Stimulated activated CD4-positive, alpha-beta T cell treated with anti-CD3 and anti-CD28 coated beads, Interleukin-1b, Interleukin-23, amount 100 ng/mL, for 48 hours (primary cell): Measurements from ENCODE around the gene CDK5RAP1.

Experiments used
- DNase-seq: peaks from one replicate; pipeline ENCODE4 v3.0.0-alpha.2; 2020

CDK5RAP1 gene

DNA sequence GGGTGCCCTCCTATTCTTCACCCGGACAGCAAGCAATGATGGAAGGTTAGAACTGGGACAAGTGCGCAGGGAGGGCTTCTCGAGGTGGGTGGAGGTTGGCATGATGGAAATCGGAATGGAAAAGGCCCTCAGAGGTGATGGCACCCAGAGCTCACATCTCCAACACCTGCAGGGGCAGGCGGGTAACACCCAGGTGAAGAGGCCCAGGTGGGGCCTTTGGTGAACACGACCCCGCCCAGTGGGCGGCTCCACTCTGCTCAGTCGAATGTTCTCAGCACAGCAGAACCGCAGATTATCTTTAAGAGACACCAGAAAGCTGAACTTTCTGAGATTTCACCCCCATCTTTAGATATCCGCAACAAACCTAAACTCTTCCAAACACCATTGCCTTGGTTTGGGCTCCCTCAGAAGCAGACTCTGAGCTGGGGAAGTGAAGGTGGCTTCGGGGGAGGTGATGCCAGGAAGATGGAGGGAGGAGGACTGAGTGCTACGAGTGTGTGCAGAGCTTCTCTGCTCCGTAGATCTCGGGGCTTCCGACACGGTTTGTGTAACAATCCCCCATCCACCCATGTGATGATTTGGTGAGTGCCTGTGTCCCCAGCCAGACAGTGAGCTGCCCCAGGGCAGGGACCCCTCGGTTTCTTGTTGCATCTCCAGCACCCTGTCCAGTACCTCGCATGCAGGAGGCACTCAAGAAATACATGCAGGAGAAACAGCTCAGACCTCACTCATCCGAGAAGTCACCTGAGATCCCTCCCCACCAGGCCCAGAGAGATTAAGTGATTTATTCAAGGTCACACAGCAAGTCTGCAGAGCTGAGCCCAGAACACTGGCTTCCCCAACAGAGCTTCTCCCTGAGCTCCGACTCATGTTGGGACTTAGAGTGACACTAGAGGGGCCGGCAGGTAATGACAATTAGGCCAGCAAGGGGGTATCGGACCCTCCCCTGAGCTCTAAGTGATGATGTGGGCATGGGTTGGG lies 72.9 kb downstream of the CDK5RAP1 start:
- DNase-seq: no peak

DNA sequence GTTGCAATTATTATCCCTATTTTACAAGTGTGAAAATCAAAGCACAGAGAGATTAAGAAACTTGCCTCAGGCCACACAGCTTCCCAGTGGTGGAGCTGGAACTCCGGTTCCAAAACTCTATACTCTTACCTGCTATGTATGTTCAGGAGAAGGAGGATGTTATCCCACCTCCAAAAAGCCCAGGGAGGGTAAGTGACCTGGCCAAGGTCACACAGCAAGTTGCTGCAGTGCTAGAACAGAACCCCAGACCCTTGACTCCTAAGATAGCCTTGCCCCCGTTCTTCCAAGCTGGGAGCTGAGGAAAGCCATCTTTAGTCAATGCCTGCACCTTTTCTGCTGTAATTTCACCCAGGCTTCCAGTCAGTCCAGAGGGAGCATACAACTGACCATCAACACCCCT lies 76.0 kb downstream of the CDK5RAP1 start:
- no peak for DNase-seq

DNA sequence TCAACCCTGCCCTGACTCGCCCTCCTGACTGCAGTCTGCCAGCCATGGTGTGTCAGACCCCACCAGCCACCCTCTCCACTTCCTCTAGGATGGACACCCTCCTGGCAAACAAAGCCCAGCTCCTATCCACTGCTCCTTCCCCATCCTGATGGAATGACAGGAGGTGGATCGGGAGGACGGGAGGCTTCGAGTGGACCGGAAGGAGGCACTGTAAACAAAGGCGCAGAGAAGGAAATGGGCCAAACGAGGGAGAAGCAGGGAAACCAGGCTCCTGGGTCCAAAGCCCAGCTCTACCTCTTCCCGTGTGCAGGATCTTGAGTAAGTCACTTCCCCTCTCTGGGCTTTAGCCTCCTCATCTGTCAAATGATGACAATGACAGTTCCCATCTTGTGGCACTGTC lies 78.1 kb downstream of the CDK5RAP1 start:
- no peak for DNase-seq

DNA sequence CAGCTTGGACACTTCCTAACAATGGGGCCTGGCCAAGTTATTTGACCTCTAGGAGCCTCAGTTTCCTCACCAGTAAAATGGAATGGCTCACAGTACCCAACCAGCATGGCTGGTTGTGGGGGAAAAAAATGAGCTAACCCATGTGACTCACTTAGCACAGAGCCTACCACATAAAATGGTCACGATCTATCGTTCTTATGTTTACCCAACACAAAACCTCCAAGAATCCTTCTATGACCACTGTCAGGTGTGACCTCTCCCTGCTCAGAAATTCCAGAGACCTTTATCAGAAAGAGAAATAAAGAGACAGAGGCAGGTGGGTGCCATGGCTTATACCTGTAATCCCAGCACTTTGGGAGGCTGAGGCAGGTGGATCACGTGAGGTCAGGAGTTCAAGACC lies 78.9 kb downstream of the CDK5RAP1 start:
- no peak for DNase-seq

DNA sequence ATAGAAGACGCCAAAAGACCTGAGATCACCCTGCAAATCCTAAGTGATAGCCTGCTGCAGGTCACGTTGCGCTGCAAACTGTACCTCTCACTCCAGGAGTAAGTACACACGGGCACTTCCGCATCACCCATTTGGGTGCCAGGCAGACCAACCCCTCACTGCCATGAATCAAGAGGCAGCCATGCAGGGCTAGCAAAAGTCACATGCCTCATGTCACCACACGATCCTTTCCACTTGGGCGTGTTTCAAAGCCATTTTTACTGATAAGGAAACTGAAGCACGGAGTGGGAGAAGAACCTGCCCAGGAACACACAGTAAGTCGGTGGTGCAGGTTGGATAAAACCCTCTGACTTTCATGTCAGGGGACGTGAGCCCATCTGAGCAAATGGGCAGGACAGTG lies 81.3 kb downstream of the CDK5RAP1 start:
- DNase-seq: no peak

DNA sequence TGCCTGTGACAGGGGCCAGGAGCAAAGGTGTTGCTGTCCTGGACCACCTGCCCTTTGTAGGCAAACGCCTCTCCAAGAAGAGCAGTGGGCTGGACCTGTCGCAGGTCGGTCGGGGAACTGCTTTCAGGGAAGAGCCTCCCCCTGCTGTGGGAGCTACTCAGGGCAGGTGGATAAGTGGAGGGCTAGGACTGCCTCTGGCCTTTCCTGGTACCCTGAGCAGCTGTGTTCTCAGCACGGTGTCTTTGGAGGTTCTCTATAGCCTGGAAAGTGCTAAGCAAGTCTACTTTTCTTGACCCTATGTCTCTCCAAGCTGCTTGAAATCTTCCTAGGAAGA lies 83.3 kb downstream of the CDK5RAP1 start:
- no peak for DNase-seq

DNA sequence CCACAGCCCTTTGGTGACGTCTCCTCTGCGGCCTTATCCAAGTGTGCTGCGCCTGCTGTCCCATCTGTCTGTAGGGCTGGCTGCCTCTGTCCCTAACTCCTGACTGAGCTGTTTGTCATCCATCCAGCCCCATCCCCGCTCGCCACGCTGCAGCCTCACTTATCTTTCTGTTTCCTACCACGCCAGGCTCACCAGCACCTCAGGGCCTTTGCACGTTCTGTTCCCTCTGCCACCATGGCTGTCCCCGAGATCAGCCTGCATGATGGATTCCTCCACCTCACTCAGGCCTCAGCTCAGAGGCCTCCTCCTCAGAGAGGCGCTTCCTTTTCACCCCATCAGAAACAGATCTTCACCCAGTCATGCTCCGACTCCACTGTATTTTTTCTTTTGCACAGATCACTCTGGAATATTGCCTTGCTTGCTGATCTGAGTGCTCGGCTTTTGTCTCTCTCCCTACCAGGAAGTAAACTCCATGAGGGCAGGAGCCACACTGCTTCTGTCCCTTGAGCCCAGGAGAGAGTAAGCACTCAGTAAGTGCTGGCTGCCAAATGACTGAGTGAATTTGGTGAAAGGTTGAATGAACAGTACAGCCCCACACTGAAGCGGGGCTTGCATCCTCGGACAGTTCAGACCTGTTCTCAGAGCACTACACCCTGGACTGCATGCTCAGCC lies 83.8 kb downstream of the CDK5RAP1 start:
- no peak for DNase-seq

DNA sequence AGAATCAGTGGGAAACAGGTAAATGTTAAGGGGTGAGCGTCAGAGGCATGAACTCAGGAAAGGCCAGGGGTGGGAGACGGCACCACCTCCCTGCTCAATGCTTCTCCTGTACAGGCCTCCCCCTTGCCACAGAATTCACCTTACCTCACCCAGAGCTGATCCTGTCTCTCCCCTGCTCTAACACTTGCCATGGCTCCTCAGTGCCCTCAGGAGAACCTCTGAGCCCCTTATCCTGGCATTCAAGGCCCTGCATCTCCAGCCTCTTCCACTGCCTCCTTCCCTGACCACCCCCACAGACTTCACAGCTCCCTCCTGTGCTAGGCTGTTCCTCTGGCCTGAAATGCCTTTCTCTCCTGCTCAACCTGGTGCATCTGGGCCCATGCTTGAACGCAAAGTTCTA lies 84.4 kb downstream of the CDK5RAP1 start:
- no peak for DNase-seq

DNA sequence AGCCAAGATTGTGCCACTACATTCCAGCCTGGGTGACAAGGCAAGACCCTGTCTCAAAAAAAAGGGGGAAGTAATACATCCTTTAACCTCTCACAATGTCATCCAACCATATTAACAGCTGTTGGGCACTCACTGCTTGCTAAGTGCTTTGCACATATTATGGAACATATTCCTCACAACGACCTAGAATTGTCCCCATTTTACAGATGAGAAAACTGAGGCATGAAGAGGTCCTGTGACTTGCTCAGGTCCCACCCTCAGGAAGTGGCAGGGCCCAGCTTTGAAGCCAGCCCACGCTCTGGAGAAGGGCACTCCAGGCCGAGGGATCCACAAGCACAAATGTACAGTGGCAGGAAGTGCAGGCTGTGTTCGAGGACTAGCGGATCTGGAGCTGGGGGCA lies 85.0 kb downstream of the CDK5RAP1 start:
- DNase-seq: no peak

DNA sequence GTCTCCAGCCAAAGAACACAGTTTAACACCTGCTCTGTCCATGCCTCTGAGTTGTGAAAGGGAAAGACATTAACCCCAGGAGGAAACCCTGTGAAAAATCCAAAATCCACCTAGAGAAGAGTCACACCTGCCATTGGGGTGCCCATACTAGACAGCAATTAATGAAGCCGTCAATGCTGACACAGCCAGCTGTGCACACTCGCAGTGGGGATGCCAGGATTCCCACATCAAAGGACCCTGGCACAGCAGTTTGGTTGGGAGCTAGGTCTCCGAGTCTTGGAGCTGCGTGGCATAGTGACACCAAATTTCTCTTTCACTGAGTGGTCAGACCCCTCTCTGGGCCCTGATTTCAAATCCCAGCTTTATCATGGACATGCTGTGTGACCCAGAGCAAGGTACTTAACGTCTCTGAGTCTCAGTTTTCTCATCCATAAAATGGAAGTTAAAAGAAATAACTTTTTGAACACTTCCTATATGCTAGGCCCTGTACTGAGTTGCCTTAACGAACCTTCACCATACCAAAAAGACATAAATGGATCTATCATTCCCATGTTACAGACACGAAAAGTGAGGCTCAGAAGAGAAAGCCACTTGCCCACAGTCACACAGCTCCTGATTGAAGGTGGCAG lies 87.5 kb downstream of the CDK5RAP1 start:
- no peak for DNase-seq

DNA sequence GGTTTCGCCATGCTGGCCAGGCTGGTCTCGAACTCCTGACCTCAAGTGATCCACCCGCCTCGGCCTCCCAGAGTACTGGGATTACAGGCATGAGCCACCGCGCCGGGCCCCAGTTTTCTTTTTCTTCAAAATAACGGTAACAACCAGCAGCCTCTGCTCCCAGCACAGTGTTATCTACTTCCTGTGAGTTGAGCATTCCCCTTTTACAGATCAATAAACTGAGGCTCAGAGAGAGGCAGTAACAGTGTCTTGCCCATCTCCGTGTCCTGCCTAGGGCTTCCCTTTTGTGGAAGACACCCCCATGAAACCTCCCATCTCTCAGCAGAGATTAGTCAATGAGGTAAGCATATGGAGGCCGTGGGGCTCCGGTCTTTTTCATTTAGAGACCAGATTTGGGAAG lies 88.7 kb downstream of the CDK5RAP1 start:
- DNase-seq: no peak

DNA sequence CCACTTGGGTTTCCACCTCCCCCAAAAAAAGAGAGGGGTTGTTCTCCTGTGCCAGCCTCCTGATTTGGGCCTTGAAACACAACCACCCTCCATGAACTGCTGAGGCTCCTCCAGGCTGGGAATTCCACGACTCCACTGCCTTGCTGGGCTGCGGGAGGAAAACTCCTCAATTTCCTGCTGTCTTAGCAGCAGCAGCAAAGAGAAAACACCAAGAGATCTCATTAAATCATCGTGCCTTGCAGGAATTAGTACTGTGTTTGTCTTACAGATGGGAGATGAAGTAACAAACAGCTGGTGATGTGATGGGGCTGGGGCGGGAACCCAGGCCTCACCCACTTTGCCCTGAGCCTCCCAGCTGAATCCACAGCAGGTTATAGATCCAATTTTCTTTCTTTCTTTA lies 89.3 kb downstream of the CDK5RAP1 start:
- no peak for DNase-seq

DNA sequence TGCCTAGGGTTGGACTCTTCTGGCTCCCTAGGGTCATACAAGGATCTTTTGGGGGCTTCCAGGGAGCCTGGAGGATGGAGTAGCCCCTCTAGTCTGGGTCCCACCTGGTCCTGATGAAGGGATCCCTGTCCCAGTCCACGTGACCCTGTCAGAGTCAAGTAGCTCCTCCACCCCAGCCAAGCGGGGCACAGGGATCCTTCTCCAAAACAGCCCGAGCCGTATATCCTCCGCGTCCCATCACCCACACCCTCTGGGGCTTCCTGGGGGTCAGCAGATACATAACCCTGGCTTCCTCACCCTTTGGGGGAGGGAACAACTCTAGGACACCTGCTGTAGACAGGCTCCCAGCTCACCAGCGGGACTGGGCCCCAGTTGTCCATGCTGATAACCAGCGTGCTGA lies 90.3 kb downstream of the CDK5RAP1 start:
- no peak for DNase-seq

DNA sequence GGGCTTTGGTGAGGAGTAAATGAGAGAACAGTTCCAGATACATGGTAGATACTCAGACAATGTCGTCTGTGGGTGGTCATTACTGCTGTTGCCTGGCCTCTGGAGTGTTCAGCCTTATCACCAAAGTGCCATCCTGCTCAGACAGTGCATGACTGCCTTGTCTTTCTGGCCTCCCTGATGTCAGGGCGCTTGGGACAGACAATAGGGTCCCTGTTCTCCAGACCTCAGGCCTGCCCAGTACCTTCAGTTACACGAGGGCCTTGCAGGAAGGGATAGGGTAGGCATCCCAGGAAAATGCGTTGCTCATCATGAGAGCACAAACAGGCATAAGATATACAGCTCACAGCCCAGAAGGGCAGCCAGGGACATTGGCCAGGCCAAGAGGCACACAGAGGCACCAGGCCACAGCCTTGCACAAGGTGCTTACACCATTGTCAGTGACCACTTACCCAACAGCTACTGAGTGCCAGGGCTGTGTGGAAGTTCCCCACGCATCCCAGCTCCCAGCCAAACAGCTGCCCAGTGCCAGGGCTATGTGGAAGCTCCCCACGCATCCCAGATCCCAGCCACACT lies 90.9 kb downstream of the CDK5RAP1 start:
- no peak for DNase-seq

DNA sequence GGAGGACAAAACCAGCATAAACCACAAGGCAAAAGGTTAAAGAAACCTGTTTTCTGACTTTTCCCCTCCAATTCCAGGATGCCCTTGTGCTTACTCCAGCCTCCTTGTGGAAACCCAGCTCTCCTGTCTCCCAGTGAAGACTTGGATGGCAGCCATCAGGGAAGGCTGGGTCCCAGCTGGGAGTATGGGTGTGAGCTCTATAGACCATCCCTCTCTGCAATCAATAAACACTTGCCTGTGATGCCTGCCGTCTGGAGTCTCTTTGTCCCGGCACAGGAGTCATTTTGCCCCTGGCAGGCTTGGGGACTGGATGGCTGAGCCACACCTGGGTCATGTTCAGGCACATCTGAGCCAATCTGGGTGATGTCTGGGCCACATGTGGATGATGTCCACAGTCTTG lies 91.7 kb downstream of the CDK5RAP1 start:
- no peak for DNase-seq
